Measurements from ENCODE around the gene APPL2.

The APPL2 gene

GRCh38 chr12:105177208-105177607 lies 58.8 kb downstream of the APPL2 start:
- no peak for TF ChIP-seq CTCF (IDR thresholded peaks at IDR 0.05; ENCODE audit: insufficient read depth, low read depth, low read length, missing control alignments)
- DNase-seq (ENCODE audit: low read depth), result no peak
- H3K4me3 ChIP-seq (ENCODE audit: low read depth, low read length), result no peak overlapping the region

DNA sequence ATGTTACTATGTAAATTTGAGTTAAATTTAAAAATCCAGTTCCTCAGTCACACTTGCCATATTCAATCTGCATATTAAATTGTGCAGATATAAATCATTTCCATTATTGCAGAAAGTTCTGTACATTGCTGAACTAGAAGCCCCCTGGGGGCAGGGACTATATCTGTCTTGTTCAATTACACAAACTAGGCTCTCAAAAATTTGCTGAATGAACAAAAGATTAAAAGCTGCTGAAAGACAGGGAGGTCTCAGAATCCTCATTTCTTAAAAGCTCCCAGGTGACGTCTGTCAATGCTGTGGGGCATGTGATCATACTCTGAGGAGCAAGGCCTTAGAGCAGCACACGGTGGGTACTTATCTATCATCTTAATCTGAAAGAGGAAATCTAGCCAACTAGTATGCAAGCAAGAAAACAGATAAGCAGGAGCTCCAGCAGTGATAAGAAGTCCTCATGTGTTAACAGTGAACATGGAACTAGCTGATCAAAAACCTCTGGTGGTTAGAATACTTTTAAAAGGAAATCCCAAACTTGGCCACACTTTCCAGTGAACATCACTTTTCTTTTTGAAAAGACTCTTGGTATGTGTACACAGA lies 60.5 kb downstream of the APPL2 start:
- no peak for TF ChIP-seq CTCF (IDR thresholded peaks at IDR 0.05; ENCODE audit: insufficient read depth, low read depth, low read length, missing control alignments)

GRCh38 chr12:105171691-105172436 lies 64.1 kb downstream of the APPL2 start:
- no peak overlapping the region for H3K4me3 ChIP-seq (ENCODE audit: low read depth, low read length)
- no peak for DNase-seq (ENCODE audit: low read depth)
- no peak for TF ChIP-seq CTCF (IDR thresholded peaks at IDR 0.05; ENCODE audit: insufficient read depth, low read depth, low read length, missing control alignments)

More for the DNA sequence above, 60.5 kb downstream of the APPL2 start:
- no peak overlapping the region for H3K4me3 ChIP-seq (ENCODE audit: low read depth, low read length)
- DNase-seq (ENCODE audit: low read depth), result no peak

DNA sequence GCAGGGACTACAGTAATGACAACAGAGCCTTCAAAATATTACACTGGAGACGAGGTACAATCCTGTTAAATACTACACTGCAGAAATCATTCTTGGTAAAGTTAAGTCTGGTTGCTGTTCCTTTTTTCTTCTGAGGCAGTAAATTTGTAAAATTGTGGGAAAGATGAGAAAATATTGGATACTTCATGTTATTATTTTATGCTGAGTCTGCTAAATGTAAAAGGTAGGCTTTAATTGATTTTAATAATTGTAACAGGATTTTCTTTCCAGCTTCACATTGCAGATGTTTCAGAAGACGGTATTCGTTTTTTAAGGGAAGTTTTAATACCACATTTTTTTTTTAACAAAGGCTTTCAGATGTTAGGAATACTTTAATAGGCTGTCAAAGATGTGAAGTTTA lies 65.8 kb downstream of the APPL2 start:
- DNase-seq (ENCODE audit: low read depth), result no peak
- TF ChIP-seq CTCF (IDR thresholded peaks at IDR 0.05; ENCODE audit: insufficient read depth, low read depth, low read length, missing control alignments), result no peak
- no peak overlapping the region for H3K4me3 ChIP-seq (ENCODE audit: low read depth, low read length)

- no peak for DNase-seq (ENCODE audit: low read depth)
- TF ChIP-seq CTCF (IDR thresholded peaks at IDR 0.05; ENCODE audit: insufficient read depth, low read depth, low read length, missing control alignments), result no peak
- no peak overlapping the region for H3K4me3 ChIP-seq (ENCODE audit: low read depth, low read length)
Measured at GRCh38 chr12:105168006-105168405, 68.0 kb downstream of the APPL2 start.

DNA sequence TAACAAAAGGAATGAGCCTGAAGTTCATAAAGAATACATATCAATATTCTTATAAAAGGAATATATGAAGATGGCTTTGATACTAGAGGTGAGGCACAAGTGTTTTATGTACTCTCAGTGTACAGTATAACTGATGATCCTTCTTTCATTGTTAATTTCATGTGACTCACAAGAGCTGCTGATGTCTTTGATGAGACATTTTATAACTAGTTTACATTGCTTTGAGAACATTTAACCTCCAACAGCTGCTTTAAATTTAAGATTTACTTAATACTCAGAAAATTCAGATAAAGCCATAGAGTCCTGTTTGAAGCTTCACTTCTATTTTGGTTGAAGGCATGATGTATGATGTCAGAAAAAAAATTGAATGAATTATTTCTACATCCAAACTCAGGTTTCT lies 68.6 kb downstream of the APPL2 start:
- no peak overlapping the region for H3K4me3 ChIP-seq (ENCODE audit: low read depth, low read length)
- no peak for DNase-seq (ENCODE audit: low read depth)
- no peak for TF ChIP-seq CTCF (IDR thresholded peaks at IDR 0.05; ENCODE audit: insufficient read depth, low read depth, low read length, missing control alignments)

Data from GM12865 (cell line).